Keratinocyte (primary cell): Measurements from ENCODE around the gene CDH1. TPM values are rescaled to one million over a fixed set of nuclear protein-coding genes. Genes with fewer than 3 reads are reported as not detected.

ENCODE experiments used
- DNase-seq: peaks from one replicate; pipeline ENCODE4 v3.0.0-alpha.2; 2011; ENCODE audit warnings: low read depth, missing footprints, low spot score
- FAIRE-seq: peaks from 2 replicates; lab custom pipeline; 2011; peaks lifted over from hg19 to GRCh38; lab: Jason Lieb, UNC
- H2AFZ ChIP-seq: 2 replicates; pipeline ENCODE4 v1.6.0; 2012; ENCODE audit warnings: low read length, control low read depth, inconsistent platforms; ENCODE audit not compliant: control insufficient read depth
- H3K27ac ChIP-seq: 2 replicates; pipeline ENCODE4 v1.5.1; 2011; ENCODE audit warnings: low read length; ENCODE audit not compliant: control insufficient read depth, insufficient read depth
- H3K27me3 ChIP-seq: 3 replicates; pipeline ENCODE4 v1.6.0; 2011; ENCODE audit warnings: low read length; ENCODE audit not compliant: control insufficient read depth, insufficient read depth; ENCODE audit errors: extremely low read depth
- H3K36me3 ChIP-seq, 2 experiments: 2 replicates in 1 of 2; 3 replicates in 1 of 2; pipeline ENCODE4 v1.5.1; 2011; ENCODE audit warnings: low read length in 2 of 2, mild to moderate bottlenecking in 1 of 2; ENCODE audit not compliant: control insufficient read depth in 2 of 2, insufficient read depth in 2 of 2; ENCODE audit errors: extremely low read depth in 1 of 2
- H3K4me1 ChIP-seq: 3 replicates; pipeline ENCODE4 v1.5.1; 2011; ENCODE audit warnings: low read length; ENCODE audit not compliant: control insufficient read depth, insufficient read depth; ENCODE audit errors: extremely low read depth
- H3K4me2 ChIP-seq: 3 replicates; pipeline ENCODE4 v1.6.0; 2011; ENCODE audit warnings: low read depth, low read length; ENCODE audit not compliant: control insufficient read depth, insufficient read depth; ENCODE audit errors: extremely low read depth
- H3K4me3 ChIP-seq, 3 experiments: fragments of 200-600 bp in 1 of 3; sonication (generic) in 1 of 3; 2 replicates in 2 of 3; 3 replicates in 1 of 3; pipeline ENCODE4 v1.5.1; 2011 to 2016; ENCODE audit warnings: low read length in 3 of 3, mild to moderate bottlenecking in 3 of 3, control low read depth in 2 of 3, inconsistent platforms in 1 of 3, low read depth in 1 of 3, mixed read lengths in 1 of 3, mixed run types in 1 of 3, moderate library complexity in 1 of 3; ENCODE audit not compliant: control insufficient read depth in 2 of 3, insufficient read depth in 2 of 3; ENCODE audit errors: extremely low read depth in 1 of 3
- H3K79me2 ChIP-seq: 2 replicates; pipeline ENCODE4 v1.6.0; 2012; ENCODE audit warnings: low read length; ENCODE audit not compliant: control insufficient read depth, insufficient read depth
- H3K9ac ChIP-seq: 3 replicates; pipeline ENCODE4 v1.6.0; 2011; ENCODE audit warnings: low read length; ENCODE audit not compliant: control insufficient read depth, insufficient read depth; ENCODE audit errors: extremely low read depth
- H3K9me1 ChIP-seq: 3 replicates; pipeline ENCODE4 v1.6.0; 2011; ENCODE audit warnings: low read length; ENCODE audit not compliant: control insufficient read depth, insufficient read depth; ENCODE audit errors: extremely low read depth
- H3K9me3 ChIP-seq: 2 replicates; pipeline ENCODE4 v1.5.1; 2012; ENCODE audit warnings: low read depth, low read length; ENCODE audit not compliant: control insufficient read depth
- H4K20me1 ChIP-seq: 3 replicates; pipeline ENCODE4 v1.6.0; 2011; ENCODE audit warnings: low read length; ENCODE audit not compliant: control insufficient read depth, insufficient read depth; ENCODE audit errors: extremely low read depth
- CTCF ChIP-seq, 3 experiments: IDR thresholded peaks in 1 of 3; conservative IDR thresholded peaks in 1 of 3; optimal IDR thresholded peaks in 1 of 3; 2 replicates in 2 of 3; 3 replicates in 1 of 3; pipeline versions ENCODE3 to v1.5.1; 2011; ENCODE audit warnings: low read length in 3 of 3, mild to moderate bottlenecking in 3 of 3, moderate library complexity in 2 of 3, control low read depth in 1 of 3, inconsistent platforms in 1 of 3; ENCODE audit not compliant: insufficient read depth in 2 of 3; ENCODE audit errors: extremely low read depth in 1 of 3
- EZH2 ChIP-seq: IDR thresholded peaks from one replicate; pipeline ENCODE4 v1.6.1; 2012; ENCODE audit warnings: inconsistent platforms, mild to moderate bottlenecking, low read length, moderate library complexity
- dilution Hi-C: fragments of 300-500 bp; cut with MboI; formaldehyde crosslinking; loops from one replicate; pipeline ENCODE4 v1.7.0; 2020; ENCODE audit warnings: low sequenced_read_pairs; ENCODE audit not compliant: extremely low pct_ligation_motif_present
- polyA plus RNA-seq, 5 experiments: library from polyadenylated mRNA; depleted of rRNA in 3 of 5; stranded (reverse) in 3 of 5; stranded (forward) in 1 of 5; unstranded in 1 of 5; fragments of >200 nt; gene quantifications; 1 replicate in 1 of 5; 2 replicates in 3 of 5; 3 replicates in 1 of 5; pipeline versions ENCODE4 v1.2.1 to v1.2.3, GENCODE V29; 2011 to 2012; ENCODE audit warnings: missing spikeins in 2 of 5, low read depth in 1 of 5, low replicate concordance in 1 of 5

CDH1 gene
- polyA plus RNA-seq, 1 donor (not counting 4 experiments of a cell fraction or from before 2014, with no cell fraction given), result 247 TPM

- no peaks in the 10 kb centered on the region for H3K9me3 ChIP-seq
- dilution Hi-C loops, result no loop called here
- no peak overlapping the region for H3K9ac ChIP-seq
- FAIRE-seq, result no peak
- TF ChIP-seq EZH2 (no peak), CTCF (optimal IDR thresholded peaks at IDR 0.05 in 1 of 3, IDR thresholded peaks at IDR 0.05 in 1 of 3, conservative IDR thresholded peaks at IDR 0.05 in 1 of 3; ENCODE audit: extremely low read depth in 1 of 3, insufficient read depth in 2 of 3, low read length in 3 of 3) (no peak)
- H3K4me2 ChIP-seq, result no peak overlapping the region
- no peaks in the 10 kb centered on the region for H3K27me3 ChIP-seq
- no peaks in the 10 kb centered on the region for H4K20me1 ChIP-seq
- no peak overlapping the region for H3K4me3 ChIP-seq
- peaks cover 7% of the 10 kb centered on the region for H3K4me1 ChIP-seq
- H3K9me1 ChIP-seq, result no peaks in the 10 kb centered on the region
- H3K27ac ChIP-seq, result no peak overlapping the region
- H2AFZ ChIP-seq, result no peak overlapping the region
- no peaks in the 10 kb centered on the region for H3K36me3 ChIP-seq
- DNase-seq, result no peak
- H3K79me2 ChIP-seq, result no peaks in the 10 kb centered on the region
These were observed 12.3 kb upstream of the CDH1 start for GRCh38 chr16:68724797-68725196.

- Histone ChIP-seq H3K4me3 (no peak overlapping the region), H3K9me1 (no peaks in the 10 kb centered on the region), H3K4me2 (no peak overlapping the region), H3K79me2 (no peaks in the 10 kb centered on the region), H4K20me1 (no peaks in the 10 kb centered on the region), H3K9ac (no peak overlapping the region), H3K36me3 (no peaks in the 10 kb centered on the region), H3K27me3 (no peaks in the 10 kb centered on the region), H3K9me3 (no peaks in the 10 kb centered on the region), H3K27ac (no peak overlapping the region), H3K4me1 (peaks cover 22% of the 10 kb centered on the region), H2AFZ (no peak overlapping the region)
- dilution Hi-C loops, result no loop called here
- TF ChIP-seq CTCF (optimal IDR thresholded peaks at IDR 0.05 in 1 of 3, IDR thresholded peaks at IDR 0.05 in 1 of 3, conservative IDR thresholded peaks at IDR 0.05 in 1 of 3; ENCODE audit: extremely low read depth in 1 of 3, insufficient read depth in 2 of 3, low read length in 3 of 3) (no peak), EZH2 (no peak)
- DNase-seq (no peak), FAIRE-seq (no peak)
These were observed 8.6 kb upstream of the CDH1 start for GRCh38 chr16:68728523-68728922.
